Thymus (tissue), 11 donors: ENCODE measurements around the gene CDIP1. TPM values are rescaled to one million over a fixed set of nuclear protein-coding genes. Genes with fewer than 3 reads are reported as not detected.

Experiments used
- DNase-seq, 9 donors: peaks; one replicate each; pipeline ENCODE4 v3.0.0-alpha.2; 2013; ENCODE audit warnings: low spot score in 9 of 9, low read depth in 6 of 9, missing footprints in 1 of 9
- H3K27ac ChIP-seq, 2 donors: one replicate each; pipeline ENCODE4 v1.5.1; 2013; ENCODE audit warnings: control low read depth in 1 of 2, low read depth in 1 of 2, low read length in 1 of 2, mild to moderate bottlenecking in 1 of 2, moderate library complexity in 1 of 2
- H3K27me3 ChIP-seq, 2 donors: one replicate each; pipeline ENCODE4 v1.5.1; 2013; ENCODE audit warnings: low read length in 1 of 2; ENCODE audit not compliant: control insufficient read depth in 2 of 2, insufficient read depth in 1 of 2
- H3K36me3 ChIP-seq, 2 donors: one replicate each; pipeline ENCODE4 v1.5.1; 2013; ENCODE audit warnings: low read length in 1 of 2, mild to moderate bottlenecking in 1 of 2, moderate library complexity in 1 of 2; ENCODE audit not compliant: control insufficient read depth in 2 of 2, insufficient read depth in 2 of 2
- H3K4me1 ChIP-seq, 2 donors: one replicate each; pipeline ENCODE4 v1.5.1; 2013; ENCODE audit warnings: low read length in 2 of 2; ENCODE audit not compliant: control insufficient read depth in 2 of 2, insufficient read depth in 2 of 2
- H3K4me3 ChIP-seq, 2 donors: one replicate each; pipeline ENCODE4 v1.5.1; 2013; ENCODE audit warnings: low read length in 2 of 2, control low read depth in 1 of 2, mild to moderate bottlenecking in 1 of 2
- H3K9me3 ChIP-seq, 2 donors: one replicate each; pipeline ENCODE4 v1.5.1; 2013; ENCODE audit warnings: low read length in 1 of 2, mild to moderate bottlenecking in 1 of 2; ENCODE audit not compliant: control insufficient read depth in 2 of 2, insufficient read depth in 1 of 2
- WGBS: extraction: QIAGEN DNeasy Blood & Tissue Kit; methylation state at CpG from one replicate; pipeline ENCODE4 v1.1.7; 2013; 5-methylcytosine and 5-hydroxymethylcytosine counted together
- polyA plus RNA-seq: library from polyadenylated mRNA; stranded (reverse); fragments of 200-250 nt; gene quantifications from one replicate; pipeline ENCODE4 v1.2.3, GENCODE V29; 2013
- total RNA-seq: library from RNA; stranded (reverse); fragments of 120-200 nt; gene quantifications from one replicate; pipeline ENCODE4 v1.2.4, GENCODE V29; 2013
- donor health status: healthy.

CDIP1 gene
- total and polyA plus RNA-seq, 2 donors = 15.7 to 24.9 TPM

GRCh38 chr16:4556112-4556511 is 17.5 kb upstream of the CDIP1 start, which contains the start of gene C16orf96:
Gene C16orf96 (plus strand): TSS chr16:4556340. CDS start chr16:4556490, 150 bp downstream.
- Histone ChIP-seq H3K4me3 (no peak within 1 kb of the TSS), H3K27me3 (no peaks in the 10 kb centered on the region), H3K36me3 (no peaks in the 10 kb centered on the region), H3K4me1 (no peaks in the 10 kb centered on the region), H3K9me3 (peaks cover 0 to 4% of the 10 kb centered on the region in 2 donors), H3K27ac (no peak within 1 kb of the TSS)
- WGBS = 94% methylated on average over 4 of the region's 4 CpGs
- DNase-seq = no peak

- no peaks in the 10 kb centered on the region for H3K27me3 ChIP-seq
- no peak for DNase-seq
- H3K36me3 ChIP-seq = no peaks in the 10 kb centered on the region
- H3K4me1 ChIP-seq = peaks cover 0 to 9% of the 10 kb centered on the region in 2 donors
- H3K9me3 ChIP-seq = peaks cover 0 to 4% of the 10 kb centered on the region in 2 donors
- no peak overlapping the region for H3K27ac ChIP-seq
- no peak overlapping the region for H3K4me3 ChIP-seq
- WGBS = 90% methylated on average over 3 of the region's 3 CpGs
Measured at GRCh38 chr16:4552541-4552940, 14.0 kb upstream of the CDIP1 start.

GRCh38 chr16:4550591-4550990 is 12.0 kb upstream of the CDIP1 start:
- no peaks in the 10 kb centered on the region for H3K36me3 ChIP-seq
- H3K9me3 ChIP-seq = no peaks in the 10 kb centered on the region
- H3K4me3 ChIP-seq = no peak overlapping the region
- WGBS = 74% methylated on average over 4 of the region's 4 CpGs
- H3K27ac ChIP-seq = no peak overlapping the region
- H3K27me3 ChIP-seq = no peaks in the 10 kb centered on the region
- DNase-seq = no peak
- peaks cover 0 to 9% of the 10 kb centered on the region in 2 donors for H3K4me1 ChIP-seq

- 91% methylated on average over 13 of the region's 13 CpGs for WGBS
- peaks cover 0 to 9% of the 10 kb centered on the region in 2 donors for H3K4me1 ChIP-seq
- H3K27me3 ChIP-seq = no peaks in the 10 kb centered on the region
- no peak overlapping the region for H3K27ac ChIP-seq
- H3K4me3 ChIP-seq = no peak overlapping the region
- H3K9me3 ChIP-seq = no peaks in the 10 kb centered on the region
- no peak for DNase-seq
- H3K36me3 ChIP-seq = no peaks in the 10 kb centered on the region
Measured at GRCh38 chr16:4548124-4548523, 9.6 kb upstream of the CDIP1 start.

GRCh38 chr16:4544473-4544872 is 5.9 kb upstream of the CDIP1 start:
- H3K9me3 ChIP-seq = peaks cover 0 to 8% of the 10 kb centered on the region in 2 donors
- no peak overlapping the region for H3K27ac ChIP-seq
- H3K4me1 ChIP-seq = peaks cover 0 to 9% of the 10 kb centered on the region in 2 donors
- DNase-seq = no peak
- H3K27me3 ChIP-seq = no peaks in the 10 kb centered on the region
- no peaks in the 10 kb centered on the region for H3K36me3 ChIP-seq
- 96% methylated on average over 8 of the region's 8 CpGs for WGBS
- no peak overlapping the region for H3K4me3 ChIP-seq

- Histone ChIP-seq H3K27me3 (peaks cover 0 to 15% of the 10 kb centered on the region in 2 donors), H3K4me3 (no peak overlapping the region), H3K36me3 (no peaks in the 10 kb centered on the region), H3K9me3 (peaks cover 1 to 17% of the 10 kb centered on the region in 2 donors), H3K27ac (no peak overlapping the region), H3K4me1 (peaks cover 14 to 31% of the 10 kb centered on the region in 2 donors)
- no peak for DNase-seq
- WGBS = 96% methylated on average over 2 of the region's 2 CpGs
Measured at GRCh38 chr16:4539716-4540284, 1.2 kb upstream of the CDIP1 start.

GRCh38 chr16:4537376-4538343 is 913 bp downstream of the CDIP1 start:
- Histone ChIP-seq H3K4me3 (peak overlapping the region; percentile 61 to 85), H3K9me3 (peaks cover 1 to 17% of the 10 kb centered on the region in 2 donors), H3K27ac (peak overlapping the region in 1 of 2 donors; percentile 80), H3K36me3 (peaks cover 3% of the 10 kb centered on the region in 2 donors), H3K27me3 (peaks cover 0 to 15% of the 10 kb centered on the region in 2 donors), H3K4me1 (peaks cover 18 to 52% of the 10 kb centered on the region in 2 donors)
- 20% methylated on average over 75 of the region's 75 CpGs for WGBS
- DNase-seq = no peak

- peaks cover 18 to 61% of the 10 kb centered on the region in 2 donors for H3K4me1 ChIP-seq
- H3K4me3 ChIP-seq = no peak overlapping the region
- no peak for DNase-seq
- peaks cover 0 to 15% of the 10 kb centered on the region in 2 donors for H3K27me3 ChIP-seq
- H3K27ac ChIP-seq = no peak overlapping the region
- H3K9me3 ChIP-seq = peaks cover 1 to 17% of the 10 kb centered on the region in 2 donors
- 94% methylated on average over 15 of the region's 15 CpGs for WGBS
- H3K36me3 ChIP-seq = peaks cover 8 to 13% of the 10 kb centered on the region in 2 donors
Measured at GRCh38 chr16:4536391-4537106, 2.0 kb downstream of the CDIP1 start.
